ENCODE results near the gene KRTAP5-8. TPM values are rescaled to one million over a fixed set of nuclear protein-coding genes. Genes with fewer than 3 reads are reported as not detected.

KRTAP5-8 gene
- total RNA-seq, 1 experiment from 2014 or later, result not detected

GRCh38 chr11:71499125-71499524, 38.7 kb upstream of the KRTAP5-8 start:
- Histone ChIP-seq H3K27ac (ENCODE audit: insufficient read length, low read depth, low read length) (no peak overlapping the region), H3K23me2 (ENCODE audit: insufficient read length, low read depth, low read length, poor library complexity, severe bottlenecking) (no peaks in the 10 kb centered on the region), H3T11ph (ENCODE audit: low read length) (no peak overlapping the region), H3K23ac (ENCODE audit: insufficient read length, low read depth, low read length) (no peak overlapping the region), H4K91ac (ENCODE audit: insufficient read length, low read depth, low read length) (no peak overlapping the region), H2AFZ (ENCODE audit: low read length) (no peak overlapping the region), H4K20me1 (ENCODE audit: control insufficient read depth, insufficient read depth, insufficient read length) (no peaks in the 10 kb centered on the region), H3K4me1 (ENCODE audit: insufficient read depth, low read length) (no peaks in the 10 kb centered on the region), H2AK5ac (ENCODE audit: insufficient read length, low read length) (no peak overlapping the region), H4K8ac (replicated peaks; ENCODE audit: insufficient read length, low read depth, low read length) (no peak overlapping the region), H3K27me3 (ENCODE audit: insufficient read depth, low read length) (no peaks in the 10 kb centered on the region), H3K4me2 (ENCODE audit: insufficient read depth, insufficient read length, low read length) (no peak overlapping the region), H3K79me2 (ENCODE audit: insufficient read depth, low read length) (no peaks in the 10 kb centered on the region), H2BK20ac (ENCODE audit: low read depth, low read length, poor library complexity, severe bottlenecking) (no peak overlapping the region), H2BK12ac (ENCODE audit: insufficient read length, low read depth, low read length) (no peak overlapping the region), H2BK120ac (ENCODE audit: low read depth, low read length, poor library complexity, severe bottlenecking) (no peak overlapping the region), H3K56ac (ENCODE audit: insufficient read length, low read depth, low read length) (no peak overlapping the region), H3K79me1 (ENCODE audit: insufficient read depth, low read depth, low read length, poor library complexity, severe bottlenecking) (no peaks in the 10 kb centered on the region), H4K5ac (ENCODE audit: insufficient read length, low read depth, low read length) (no peak overlapping the region), H2BK5ac (ENCODE audit: insufficient read length, low read length) (no peak overlapping the region), H2BK15ac (ENCODE audit: low read depth, low read length) (no peak overlapping the region), H3K18ac (ENCODE audit: insufficient read length, low read depth, low read length) (no peak overlapping the region), H3K9me3 (ENCODE audit: control insufficient read depth, low read depth, low read length) (no peaks in the 10 kb centered on the region), H3K9ac (ENCODE audit: extremely low read depth, insufficient read length, low read length) (no peak overlapping the region), H3K14ac (ENCODE audit: insufficient read depth, low read length) (no peak overlapping the region), H3K4ac (ENCODE audit: low read depth, low read length) (no peak overlapping the region)
- no peak for DNase-seq
- WGBS (ENCODE audit: extremely low coverage, insufficient read length, low lambda C conversion rate), result no CpG with 5 or more reads among the region's 13 CpGs
- no peak for TF ChIP-seq CTCF (conservative IDR thresholded peaks at IDR 0.05)
- Mint-ChIP-seq H3K36me3 (ENCODE audit: insufficient read depth in 1 of 3, low read depth in 3 of 3) (peaks cover 15 to 58% (median 33%) of the 10 kb centered on the region in 3 experiments; a peak in 6 of 7 replicates), H3K4me3 (no peak overlapping the region), H3K27ac (peak overlapping the region in 1 of 3 experiments; percentile 35; a peak in 1 of 7 replicates), H3K4me1 (0 out of 4 replicates have a peak, but pooled peaks cover 0 to 3% of the 10 kb centered on the region in 2 experiments), H3K9me3 (peaks cover 0 to 3% of the 10 kb centered on the region in 2 experiments; a peak in 2 of 5 replicates), H3K27me3 (ENCODE audit: low read depth) (no peaks in the 10 kb centered on the region)

Data from H9 (cell line).